Tibial artery (tissue), 4 donors: ENCODE measurements around the gene PARVA.

ENCODE experiments used
- DNase-seq, 2 donors: peaks; one replicate each; pipeline ENCODE4 v3.0.0-alpha.2; 2019
- H3K27ac ChIP-seq, 2 donors: fragments of 200-600 bp; sonication (generic) in 1 of 2; 1 replicate in 1 of 2; 2 replicates in 1 of 2; pipeline ENCODE4 v1.5.1; 2018 to 2019; ENCODE audit warnings: mild to moderate bottlenecking in 1 of 2
- H3K27me3 ChIP-seq, 2 donors: fragments of 200-600 bp; sonication (generic) in 1 of 2; one replicate each; pipeline versions ENCODE4 v1.5.1 to v1.6.0; 2016 to 2019
- H3K36me3 ChIP-seq, 3 donors: fragments of 200-600 bp; sonication (generic) in 2 of 3; one replicate each; pipeline ENCODE4 v1.5.1; 2016 to 2019; ENCODE audit warnings: mild to moderate bottlenecking in 2 of 3
- H3K4me1 ChIP-seq, 4 donors: fragments of 200-600 bp; sonication (generic) in 2 of 4; 1 replicate in 3 of 4; 2 replicates in 1 of 4; pipeline ENCODE4 v1.5.1; 2016 to 2019
- H3K4me3 ChIP-seq, 2 donors: fragments of 200-600 bp; sonication (generic) in 1 of 2; 1 replicate in 1 of 2; 2 replicates in 1 of 2; pipeline ENCODE4 v1.5.1; 2018 to 2019; ENCODE audit warnings: mild to moderate bottlenecking in 2 of 2
- H3K9me3 ChIP-seq, 3 donors: fragments of 200-600 bp; sonication (generic) in 1 of 3; one replicate each; pipeline ENCODE4 v1.5.1; 2016 to 2019
- intact Hi-C: fragments of 100-400 bp; cut with DNase I; formaldehyde crosslinking; loops from one replicate; pipeline ENCODE4 v1.15.0; 2023; ENCODE audit warnings: low total_unique reads
- TF ChIP-seq, protein P1 (sequence below), 2 experiments: fragments of 200-600 bp in 1 of 2; fragments of 450-650 bp in 1 of 2; IDR thresholded peaks; one replicate each; pipeline ENCODE4 v1.5.1; 2017 to 2019; ENCODE audit warnings: antibody characterized with exemption in 2 of 2, mild to moderate bottlenecking in 1 of 2, moderate library complexity in 1 of 2

The PARVA gene

GRCh38 chr11:12410006-12410728, 32.8 kb downstream of the PARVA start:
- H3K9me3 ChIP-seq: no peaks in the 10 kb centered on the region
- DNase-seq: no peak
- TF ChIP-seq, protein P1, sequence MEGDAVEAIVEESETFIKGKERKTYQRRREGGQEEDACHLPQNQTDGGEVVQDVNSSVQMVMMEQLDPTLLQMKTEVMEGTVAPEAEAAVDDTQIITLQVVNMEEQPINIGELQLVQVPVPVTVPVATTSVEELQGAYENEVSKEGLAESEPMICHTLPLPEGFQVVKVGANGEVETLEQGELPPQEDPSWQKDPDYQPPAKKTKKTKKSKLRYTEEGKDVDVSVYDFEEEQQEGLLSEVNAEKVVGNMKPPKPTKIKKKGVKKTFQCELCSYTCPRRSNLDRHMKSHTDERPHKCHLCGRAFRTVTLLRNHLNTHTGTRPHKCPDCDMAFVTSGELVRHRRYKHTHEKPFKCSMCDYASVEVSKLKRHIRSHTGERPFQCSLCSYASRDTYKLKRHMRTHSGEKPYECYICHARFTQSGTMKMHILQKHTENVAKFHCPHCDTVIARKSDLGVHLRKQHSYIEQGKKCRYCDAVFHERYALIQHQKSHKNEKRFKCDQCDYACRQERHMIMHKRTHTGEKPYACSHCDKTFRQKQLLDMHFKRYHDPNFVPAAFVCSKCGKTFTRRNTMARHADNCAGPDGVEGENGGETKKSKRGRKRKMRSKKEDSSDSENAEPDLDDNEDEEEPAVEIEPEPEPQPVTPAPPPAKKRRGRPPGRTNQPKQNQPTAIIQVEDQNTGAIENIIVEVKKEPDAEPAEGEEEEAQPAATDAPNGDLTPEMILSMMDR (IDR thresholded peaks at IDR 0.05): peak in 1 of 2 experiments; percentile 7
- H3K4me3 ChIP-seq: peak overlapping the region in 1 of 2 donors; percentile 24
- H3K36me3 ChIP-seq: no peaks in the 10 kb centered on the region
- no peaks in the 10 kb centered on the region for H3K27me3 ChIP-seq
- peaks cover 3 to 86% (median 66%) of the 10 kb centered on the region in 4 donors for H3K4me1 ChIP-seq
- peak overlapping the region; percentile 76 to 83 for H3K27ac ChIP-seq
- intact Hi-C loops: loop anchor here (5.0 kb wide), 1 partner anchor 482 kb away; no protein-coding TSS in a partner anchor

GRCh38 chr11:12411393-12411792, 34.0 kb downstream of the PARVA start:
- H3K27ac ChIP-seq: peak overlapping the region; percentile 76 to 83
- intact Hi-C loops: loop anchor here (5.0 kb wide), 1 partner anchor 481 kb away; no protein-coding TSS in a partner anchor
- TF ChIP-seq, protein P1 (IDR thresholded peaks at IDR 0.05): no peak
- peaks cover 3 to 93% (median 68%) of the 10 kb centered on the region in 4 donors for H3K4me1 ChIP-seq
- H3K4me3 ChIP-seq: no peak overlapping the region
- H3K27me3 ChIP-seq: no peaks in the 10 kb centered on the region
- H3K36me3 ChIP-seq: no peaks in the 10 kb centered on the region
- no peak for DNase-seq
- H3K9me3 ChIP-seq: no peaks in the 10 kb centered on the region

- TF ChIP-seq, protein P1 (IDR thresholded peaks at IDR 0.05): peak; percentile 77 to 84
- H3K4me3 ChIP-seq: peak overlapping the region in 1 of 2 donors; percentile 13
- H3K36me3 ChIP-seq: no peaks in the 10 kb centered on the region
- peak overlapping the region; percentile 76 to 83 for H3K27ac ChIP-seq
- no peaks in the 10 kb centered on the region for H3K27me3 ChIP-seq
- H3K4me1 ChIP-seq: peaks cover 3 to 99% (median 70%) of the 10 kb centered on the region in 4 donors
- intact Hi-C loops: loop anchor here (5.0 kb wide), 1 partner anchor 480 kb away; no protein-coding TSS in a partner anchor
- DNase-seq: peak; percentile 81 to 88
- no peaks in the 10 kb centered on the region for H3K9me3 ChIP-seq
Measured at GRCh38 chr11:12411806-12412727, 34.7 kb downstream of the PARVA start.

GRCh38 chr11:12413141-12414052, 36.0 kb downstream of the PARVA start:
- H3K4me3 ChIP-seq: peak overlapping the region in 1 of 2 donors; percentile 9
- no peaks in the 10 kb centered on the region for H3K36me3 ChIP-seq
- no peaks in the 10 kb centered on the region for H3K27me3 ChIP-seq
- TF ChIP-seq, protein P1 (IDR thresholded peaks at IDR 0.05): no peak
- no peak for DNase-seq
- peak overlapping the region; percentile 76 to 83 for H3K27ac ChIP-seq
- intact Hi-C loops: loop anchor here (5.0 kb wide), 1 partner anchor 479 kb away; no protein-coding TSS in a partner anchor
- H3K4me1 ChIP-seq: peaks cover 3 to 98% (median 75%) of the 10 kb centered on the region in 4 donors
- no peaks in the 10 kb centered on the region for H3K9me3 ChIP-seq
